ENCODE measurements around the gene ANKS1A. TPM values are rescaled to one million over a fixed set of nuclear protein-coding genes. Genes with fewer than 3 reads are reported as not detected.
A peak's percentile ranks its signal among the peaks of the same experiment; 100 is the strongest.

ANKS1A gene
- total RNA-seq, 3 donors from 2014 or later (not counting 1 experiment from before 2014, with no cell fraction given), result 10.4 to 11.5 (median 10.9) TPM

GRCh38 chr6:35007016-35007415 lies 118.0 kb downstream of the ANKS1A start:
- Histone ChIP-seq H3K27me3 (ENCODE audit: control insufficient read depth, insufficient read depth, low read length) (no peaks in the 10 kb centered on the region), H3K27ac (ENCODE audit: low read length) (no peak overlapping the region), H3K4me3 (ENCODE audit: low read length) (no peak overlapping the region), H3K4me1 (ENCODE audit: control insufficient read depth, insufficient read depth, low read length) (no peaks in the 10 kb centered on the region), H3K9me3 (ENCODE audit: control insufficient read depth, insufficient read depth, low read length) (no peaks in the 10 kb centered on the region), H3K36me3 (ENCODE audit: control insufficient read depth, insufficient read depth, low read length) (peaks cover 2% of the 10 kb centered on the region)
- TF ChIP-seq, protein P1, sequence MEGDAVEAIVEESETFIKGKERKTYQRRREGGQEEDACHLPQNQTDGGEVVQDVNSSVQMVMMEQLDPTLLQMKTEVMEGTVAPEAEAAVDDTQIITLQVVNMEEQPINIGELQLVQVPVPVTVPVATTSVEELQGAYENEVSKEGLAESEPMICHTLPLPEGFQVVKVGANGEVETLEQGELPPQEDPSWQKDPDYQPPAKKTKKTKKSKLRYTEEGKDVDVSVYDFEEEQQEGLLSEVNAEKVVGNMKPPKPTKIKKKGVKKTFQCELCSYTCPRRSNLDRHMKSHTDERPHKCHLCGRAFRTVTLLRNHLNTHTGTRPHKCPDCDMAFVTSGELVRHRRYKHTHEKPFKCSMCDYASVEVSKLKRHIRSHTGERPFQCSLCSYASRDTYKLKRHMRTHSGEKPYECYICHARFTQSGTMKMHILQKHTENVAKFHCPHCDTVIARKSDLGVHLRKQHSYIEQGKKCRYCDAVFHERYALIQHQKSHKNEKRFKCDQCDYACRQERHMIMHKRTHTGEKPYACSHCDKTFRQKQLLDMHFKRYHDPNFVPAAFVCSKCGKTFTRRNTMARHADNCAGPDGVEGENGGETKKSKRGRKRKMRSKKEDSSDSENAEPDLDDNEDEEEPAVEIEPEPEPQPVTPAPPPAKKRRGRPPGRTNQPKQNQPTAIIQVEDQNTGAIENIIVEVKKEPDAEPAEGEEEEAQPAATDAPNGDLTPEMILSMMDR (IDR thresholded peaks at IDR 0.05), result no peak
- Mint-ChIP-seq H3K27me3 (ENCODE audit: low read depth in 2 of 2) (no peaks in the 10 kb centered on the region), H3K9me3 (no peaks in the 10 kb centered on the region), H3K4me1 (no peaks in the 10 kb centered on the region), H3K36me3 (no peaks in the 10 kb centered on the region), H3K4me3 (no peak overlapping the region), H3K27ac (no peak overlapping the region)
- intact Hi-C loops (cut with micrococcal nuclease), result no loop called here
- 96% methylated on average over 2 of the region's 2 CpGs for WGBS (ENCODE audit: insufficient coverage)
- no peak for DNase-seq
- ATAC-seq, result no peak

DNA sequence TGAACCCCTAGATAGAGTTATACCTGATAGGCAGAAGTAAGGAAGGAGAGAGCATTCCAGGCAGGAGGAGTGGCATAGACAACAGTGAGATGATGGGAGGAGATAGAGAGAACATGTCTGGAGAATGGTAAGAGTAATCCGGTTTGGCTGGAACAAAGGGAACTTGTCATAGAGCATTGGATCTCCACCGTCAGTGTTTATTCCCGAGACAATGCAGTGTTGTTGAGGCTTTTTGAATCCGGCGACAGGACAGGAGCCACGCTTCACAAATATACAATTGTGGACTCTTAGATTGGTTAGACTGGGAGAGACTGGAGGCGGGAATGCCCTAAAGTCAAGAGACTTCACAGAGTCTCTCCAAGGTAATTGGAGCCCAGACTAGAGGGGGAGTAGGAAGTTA lies 119.8 kb downstream of the ANKS1A start:
- Histone ChIP-seq H3K36me3 (ENCODE audit: control insufficient read depth, insufficient read depth, low read length) (peaks cover 3% of the 10 kb centered on the region), H3K4me3 (ENCODE audit: low read length) (no peak overlapping the region), H3K27me3 (ENCODE audit: control insufficient read depth, insufficient read depth, low read length) (no peaks in the 10 kb centered on the region), H3K9me3 (ENCODE audit: control insufficient read depth, insufficient read depth, low read length) (no peaks in the 10 kb centered on the region), H3K27ac (ENCODE audit: low read length) (no peak overlapping the region), H3K4me1 (ENCODE audit: control insufficient read depth, insufficient read depth, low read length) (no peaks in the 10 kb centered on the region)
- ATAC-seq, result no peak
- TF ChIP-seq, protein P1 (IDR thresholded peaks at IDR 0.05), result no peak
- intact Hi-C loops (cut with micrococcal nuclease), result no loop called here
- Mint-ChIP-seq H3K27me3 (ENCODE audit: low read depth in 2 of 2) (no peaks in the 10 kb centered on the region), H3K4me1 (no peaks in the 10 kb centered on the region), H3K27ac (no peak overlapping the region), H3K4me3 (no peak overlapping the region), H3K9me3 (no peaks in the 10 kb centered on the region), H3K36me3 (no peaks in the 10 kb centered on the region)
- WGBS (ENCODE audit: insufficient coverage), result 98% methylated on average over 7 of the region's 7 CpGs
- DNase-seq, result no peak

DNA sequence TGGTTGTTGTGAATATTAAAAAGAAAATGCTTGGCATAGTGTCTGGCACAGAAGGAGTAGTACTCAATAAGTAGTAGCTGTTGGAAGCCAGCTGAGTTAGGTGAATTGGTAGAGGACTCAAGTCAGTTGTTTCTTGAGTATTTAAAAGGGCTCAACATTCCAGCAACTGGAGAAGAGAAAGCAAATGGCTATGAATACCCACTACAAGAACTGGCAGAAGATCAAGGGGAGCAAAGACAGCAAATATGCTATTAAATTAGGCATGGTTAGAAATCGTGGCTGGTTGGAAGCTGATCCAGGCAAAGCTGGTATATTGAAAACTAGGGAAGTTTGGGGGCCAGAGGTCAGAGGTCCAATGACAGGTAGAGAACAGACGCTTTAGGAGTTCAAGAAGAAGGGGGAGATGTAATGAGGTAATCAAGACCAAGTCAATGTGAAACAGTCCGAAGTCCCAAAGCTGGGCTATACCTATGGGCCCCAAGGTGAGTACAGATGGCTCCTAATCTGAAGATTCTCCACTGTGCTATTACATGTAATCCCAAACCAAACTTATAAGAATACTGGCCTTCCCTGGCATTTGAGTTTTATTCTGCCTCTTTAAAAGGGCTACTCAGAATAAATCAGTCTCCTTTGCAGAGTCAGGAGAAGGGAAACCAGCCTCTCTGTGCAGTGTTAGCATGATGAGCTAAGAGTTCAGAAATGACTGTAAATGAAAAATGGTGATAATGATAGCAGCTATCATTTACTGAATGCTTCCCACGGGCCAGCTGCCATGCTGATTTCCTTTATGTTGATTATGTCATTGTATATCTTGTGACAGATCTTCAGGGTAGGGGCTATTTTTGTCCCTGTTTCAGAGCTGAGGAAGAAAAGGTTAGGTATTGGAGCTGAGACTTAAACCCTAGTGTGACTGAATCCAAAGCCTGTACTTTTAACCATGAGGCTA lies 122.3 kb downstream of the ANKS1A start:
- H3K9me3 ChIP-seq (ENCODE audit: control insufficient read depth, insufficient read depth, low read length), result no peaks in the 10 kb centered on the region
- ATAC-seq (peak in 1 of 3 donors; percentile 24), DNase-seq (no peak)
- Mint-ChIP-seq H3K27ac (no peak overlapping the region), H3K4me3 (no peak overlapping the region), H3K9me3 (no peaks in the 10 kb centered on the region), H3K4me1 (no peaks in the 10 kb centered on the region), H3K27me3 (ENCODE audit: low read depth in 2 of 2) (no peaks in the 10 kb centered on the region), H3K36me3 (no peaks in the 10 kb centered on the region)
- intact Hi-C loops (cut with micrococcal nuclease), result no loop called here
- no peaks in the 10 kb centered on the region for H3K27me3 ChIP-seq (ENCODE audit: control insufficient read depth, insufficient read depth, low read length)
- TF ChIP-seq, protein P1 (IDR thresholded peaks at IDR 0.05), result no peak
- H3K4me1 ChIP-seq (ENCODE audit: control insufficient read depth, insufficient read depth, low read length), result no peaks in the 10 kb centered on the region
- 35% methylated on average over 4 of the region's 4 CpGs for WGBS (ENCODE audit: insufficient coverage)
- H3K36me3 ChIP-seq (ENCODE audit: control insufficient read depth, insufficient read depth, low read length), result peaks cover 5% of the 10 kb centered on the region
- no peak overlapping the region for H3K4me3 ChIP-seq (ENCODE audit: low read length)
- H3K27ac ChIP-seq (ENCODE audit: low read length), result no peak overlapping the region

Data from natural killer cell (primary cell).